HG03159 (cell line): ENCODE results near the gene JAK1.
"Not testable (repeated sequence)": the region's sequence is repeated elsewhere in the genome, so short reads cannot be mapped to it uniquely, and the experiment has no call there.

ENCODE experiments used
- ATAC-seq: cut with Tn5 transposase; IDR thresholded peaks from one replicate; pipeline ENCODE4 v1.9.1; 2021; ENCODE audit warnings: mild to moderate bottlenecking, moderate library complexity; ENCODE audit not compliant: unreplicated experiment

Gene JAK1

GRCh38 chr1:64950284-64950809 is 16.0 kb downstream of the JAK1 start:
- ATAC-seq = no peak

- no peak for ATAC-seq
Observed at GRCh38 chr1:64948905-64949833, 17.2 kb downstream of the JAK1 start.

DNA sequence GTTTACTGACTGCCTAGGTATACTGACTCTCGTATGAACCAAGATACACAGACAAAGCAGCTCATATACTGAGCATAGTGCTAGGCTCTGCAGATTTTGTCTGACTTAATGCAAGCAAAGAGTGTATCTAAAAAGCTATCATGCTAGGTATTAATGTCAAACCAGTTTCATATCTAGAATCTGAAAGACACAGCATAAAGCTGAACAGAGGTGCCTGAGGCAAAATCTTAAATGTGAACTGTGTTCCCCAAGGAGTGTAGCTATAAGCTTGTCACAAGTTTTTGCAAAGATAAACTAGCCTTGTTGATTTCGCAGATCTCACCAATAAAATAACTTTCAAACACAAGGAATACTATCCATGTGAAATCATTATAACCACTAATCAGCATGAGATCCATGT is 18.1 kb downstream of the JAK1 start:
- ATAC-seq = no peak

DNA sequence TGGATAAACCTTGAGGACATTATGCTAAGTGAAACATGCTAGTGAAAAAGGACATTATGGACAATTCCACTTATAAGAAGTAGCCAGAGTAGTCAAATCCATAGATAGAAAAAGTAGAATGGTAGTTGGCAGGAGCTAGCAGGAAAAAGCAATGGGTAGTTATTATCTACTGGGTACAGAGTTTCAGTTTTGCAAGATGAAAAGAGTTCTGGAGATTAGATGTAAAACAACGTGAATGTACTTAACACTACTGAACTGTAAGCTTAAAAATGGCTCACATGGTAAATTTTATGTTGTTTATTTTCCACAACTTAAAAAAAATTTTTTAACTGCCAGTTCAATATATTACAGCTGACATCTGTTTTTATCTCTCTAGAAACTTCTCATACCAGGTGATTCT is 19.4 kb downstream of the JAK1 start:
- no peak for ATAC-seq

- ATAC-seq = no peak
Observed at GRCh38 chr1:64944913-64945312, 21.4 kb downstream of the JAK1 start.

- no peak for ATAC-seq
Observed at GRCh38 chr1:64942675-64943074, 23.7 kb downstream of the JAK1 start.

GRCh38 chr1:64942118-64942517 is 24.2 kb downstream of the JAK1 start:
- ATAC-seq = no peak

DNA sequence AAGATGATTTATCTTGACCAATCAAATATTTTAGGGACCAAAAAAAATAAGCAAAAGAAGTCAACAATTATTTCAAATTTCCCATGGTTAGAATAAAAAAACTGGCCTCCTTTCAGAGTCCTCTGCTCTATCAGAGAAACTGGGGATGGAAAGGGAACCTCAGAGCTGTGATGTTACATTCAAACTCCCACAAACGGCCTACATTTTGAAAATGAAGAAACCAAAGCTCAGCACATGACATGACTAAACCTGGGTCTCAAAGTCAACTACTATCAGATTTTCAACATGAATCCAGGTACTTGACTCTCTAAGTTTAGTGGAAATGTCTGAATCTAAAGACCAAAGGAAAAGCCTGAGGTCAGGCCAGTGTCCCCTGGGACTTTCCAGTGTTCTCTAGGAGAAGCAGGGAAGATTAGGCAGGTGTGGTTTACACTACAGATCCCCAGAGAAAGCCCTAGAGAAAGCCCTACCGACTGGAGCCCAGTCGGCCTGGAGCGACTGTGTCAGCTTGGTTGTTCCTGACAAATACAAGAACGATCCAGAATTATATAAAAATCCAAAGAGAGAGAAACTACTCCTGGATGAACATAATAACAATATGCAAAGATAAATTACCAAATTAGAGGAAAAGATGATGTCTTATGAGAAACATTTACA is 24.8 kb downstream of the JAK1 start:
- no peak for ATAC-seq

DNA sequence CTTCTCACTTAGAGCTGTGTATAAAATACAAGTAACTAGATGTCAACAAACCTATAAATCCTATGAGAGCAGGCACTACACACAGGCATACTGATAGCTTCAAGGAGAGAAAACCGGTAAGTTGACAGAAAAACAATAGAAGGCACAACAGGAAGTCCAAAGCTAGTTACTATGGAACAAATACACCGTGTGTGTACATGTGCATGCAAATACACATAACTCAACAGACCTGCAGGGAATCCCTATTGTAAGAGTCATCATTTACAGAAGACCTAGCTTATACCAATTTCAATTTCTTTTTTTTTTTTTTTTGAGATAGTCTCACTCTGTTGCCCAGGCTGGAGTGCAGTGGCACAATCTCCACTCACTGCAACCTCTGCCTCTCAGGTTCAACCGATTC is 26.3 kb downstream of the JAK1 start:
- no peak for ATAC-seq

- no peak for ATAC-seq
Observed at GRCh38 chr1:64938991-64939390, 27.4 kb downstream of the JAK1 start.

GRCh38 chr1:64936956-64937355 is 29.4 kb downstream of the JAK1 start:
- no peak for ATAC-seq

DNA sequence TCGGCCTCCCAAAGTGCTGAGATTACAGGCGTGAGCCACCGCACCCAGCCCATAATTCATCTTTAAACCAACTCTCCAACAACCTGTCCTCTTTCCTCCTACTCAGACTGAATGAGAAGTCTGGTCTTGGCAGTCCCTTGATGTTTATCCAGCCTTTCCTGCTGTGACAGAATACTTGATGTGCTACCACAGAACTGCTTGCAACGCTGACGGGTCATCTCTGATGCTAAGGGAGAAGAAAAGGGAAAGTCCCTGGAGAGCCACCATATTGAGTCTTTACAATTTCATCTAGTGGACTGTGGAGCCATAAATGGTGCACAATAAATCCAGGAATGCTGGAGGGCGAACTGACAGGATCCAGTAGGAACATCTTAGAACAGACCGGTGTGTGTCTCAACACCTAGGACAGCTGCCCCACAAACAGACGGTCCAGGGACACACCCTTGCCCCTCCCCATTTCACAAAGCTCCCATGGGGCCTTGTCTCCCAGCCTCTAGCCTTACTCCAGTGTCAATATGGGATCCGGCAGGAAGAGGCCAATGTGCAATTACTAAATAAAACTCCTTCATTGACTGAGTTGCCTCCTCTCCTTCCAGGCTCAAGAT is 30.7 kb downstream of the JAK1 start:
- ATAC-seq = no peak

DNA sequence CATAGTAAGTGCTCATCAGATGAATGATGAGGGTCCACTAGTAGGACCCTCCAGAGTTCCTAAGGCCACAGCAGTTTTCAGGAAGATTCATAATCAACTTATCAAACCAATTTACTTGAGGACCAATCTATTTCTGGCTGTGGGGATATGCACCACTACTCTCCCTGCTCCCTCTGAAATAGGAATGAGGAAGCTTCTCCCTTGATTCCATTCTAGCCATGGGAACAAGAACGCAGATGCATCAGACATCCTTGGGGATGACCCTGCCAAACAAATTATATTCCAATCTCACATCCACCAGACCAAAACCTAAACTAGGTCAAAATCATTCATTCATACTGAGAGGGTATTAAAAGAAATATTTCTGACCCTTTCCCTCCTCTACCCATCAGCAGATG is 31.5 kb downstream of the JAK1 start:
- no peak for ATAC-seq

DNA sequence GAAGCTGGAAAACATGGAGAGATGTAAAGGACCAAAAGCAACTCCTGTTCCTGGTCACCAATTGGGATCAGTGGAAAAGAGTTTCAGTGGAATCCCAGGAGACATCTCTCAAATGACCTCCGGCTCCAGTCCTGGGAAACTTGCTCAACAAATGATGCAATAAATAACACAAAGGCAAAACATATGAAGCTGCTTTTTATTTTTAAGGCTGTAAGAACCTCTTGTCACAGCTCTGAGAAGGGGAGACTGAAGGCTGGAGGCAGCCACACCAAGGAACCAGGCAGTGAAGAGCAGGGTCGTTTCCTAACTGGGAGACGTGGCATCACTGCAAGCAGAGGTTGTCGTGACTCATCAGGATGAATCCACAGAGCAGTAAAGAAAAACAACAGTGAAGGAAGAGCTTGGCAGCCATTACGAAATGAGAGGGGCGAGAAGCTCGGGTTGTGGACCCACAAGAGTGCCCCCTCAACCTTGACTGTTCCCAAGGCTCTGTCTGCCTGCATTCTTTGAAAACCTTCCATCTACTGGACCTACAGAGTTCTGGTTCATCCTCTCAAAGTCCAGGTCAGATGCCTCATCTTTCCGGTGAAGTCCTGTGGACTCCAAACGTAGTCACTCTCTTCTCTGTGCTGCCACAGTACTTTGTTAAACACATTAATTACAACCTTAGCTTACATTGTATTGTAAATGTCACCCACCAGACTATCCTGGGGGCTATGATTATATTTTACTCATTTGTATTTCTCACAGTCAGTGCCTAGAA is 32.1 kb downstream of the JAK1 start:
- no peak for ATAC-seq

GRCh38 chr1:64933296-64934070 is 32.9 kb downstream of the JAK1 start:
- no peak for ATAC-seq

- ATAC-seq = no peak
Observed at GRCh38 chr1:64932962-64933295, 33.4 kb downstream of the JAK1 start.

DNA sequence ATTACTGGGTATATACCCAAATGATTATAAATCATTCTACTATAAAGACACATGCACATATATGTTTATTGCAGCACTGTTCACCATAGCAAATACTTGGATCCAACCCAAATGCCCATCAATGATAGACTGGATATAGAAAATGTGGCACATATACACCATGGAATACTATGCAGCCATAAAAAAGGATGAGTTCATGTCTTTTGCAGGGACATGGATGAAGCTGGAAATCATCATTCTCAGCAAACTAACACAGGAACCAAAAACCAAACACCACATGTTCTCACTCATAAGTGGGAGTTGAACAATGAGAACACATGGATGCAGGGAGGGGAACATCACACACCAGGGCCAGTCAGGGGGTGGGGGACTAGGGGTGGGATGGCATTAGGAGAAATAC is 35.7 kb downstream of the JAK1 start:
- ATAC-seq = not testable (repeated sequence)

DNA sequence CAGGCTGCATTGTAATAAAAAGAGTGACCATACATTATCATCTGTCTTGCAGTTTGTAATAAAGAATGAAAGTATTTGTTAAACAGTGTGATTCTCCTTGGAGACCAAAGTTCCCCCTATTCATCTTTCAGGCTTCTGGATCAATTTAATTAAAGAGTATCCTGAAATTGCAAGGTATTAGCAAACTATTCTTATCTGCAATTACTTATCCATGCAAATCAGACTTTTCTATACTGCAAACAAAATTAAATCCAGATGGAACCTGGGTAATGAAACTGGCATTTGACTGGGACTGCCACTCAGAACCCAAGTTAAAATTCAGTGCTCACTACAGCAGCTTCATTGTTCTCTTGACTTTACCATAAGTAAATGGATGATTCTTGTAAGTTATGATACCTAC is 37.1 kb downstream of the JAK1 start:
- no peak for ATAC-seq

DNA sequence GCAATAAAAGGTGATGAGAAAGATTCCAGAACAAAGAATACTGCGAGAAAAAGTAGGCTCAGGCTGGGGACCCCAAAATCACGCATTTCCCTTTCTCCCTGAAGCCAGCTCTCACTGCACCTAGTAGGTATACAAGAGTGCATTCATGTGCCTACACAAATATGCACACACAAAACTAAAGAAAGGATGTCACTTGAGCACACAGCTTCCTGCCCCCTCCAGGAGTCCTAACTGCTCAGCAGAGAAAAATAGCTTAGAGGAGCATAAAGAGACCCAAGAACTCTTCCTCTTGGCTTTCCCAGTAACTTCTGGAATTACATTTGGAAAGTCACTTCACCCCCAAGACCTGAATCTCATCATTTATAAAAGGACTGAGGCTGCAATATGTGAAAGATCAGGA is 38.0 kb downstream of the JAK1 start:
- ATAC-seq = no peak

DNA sequence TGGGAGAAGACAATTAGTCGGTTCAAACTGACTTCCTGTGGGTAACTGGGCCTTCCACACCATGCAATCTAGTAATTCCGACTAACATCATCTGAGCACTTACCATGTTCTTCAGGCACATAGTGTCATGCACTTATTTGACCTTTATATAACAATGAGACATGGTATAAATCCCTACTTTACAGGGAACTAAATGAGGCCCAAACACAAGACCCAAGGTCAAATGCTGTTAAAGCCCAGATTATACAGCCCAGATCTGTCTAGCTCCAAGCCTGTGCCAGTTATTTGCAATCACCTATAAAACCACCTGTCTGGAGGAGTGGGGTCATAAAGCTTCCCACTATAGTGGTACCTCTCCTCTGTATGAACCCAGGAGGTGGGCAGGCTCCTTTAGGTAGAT is 40.8 kb downstream of the JAK1 start:
- ATAC-seq = no peak
